T-helper 1 cell treated with Interleukin-12 subunit alpha and Interleukin-12 subunit beta and Interleukin-4 antibody, amounts not matched to agents 30 ng/mL and 1 ng/mL, for 36 hours (primary cell): Measurements from ENCODE around the gene HERPUD1. TPM values are rescaled to one million over a fixed set of nuclear protein-coding genes. Genes with fewer than 3 reads are reported as not detected.

Experiments used
- intact Hi-C: fragments of 100-400 bp; cut with micrococcal nuclease; formaldehyde crosslinking; loops from one replicate; pipeline ENCODE4 v1.15.1; 2024
- total RNA-seq: library from RNA; stranded (reverse); gene quantifications from 2 replicates; pipeline ENCODE4 v1.2.3, GENCODE V29; 2022

The HERPUD1 gene
- total RNA-seq, 1 donor from 2014 or later = 194 TPM

DNA sequence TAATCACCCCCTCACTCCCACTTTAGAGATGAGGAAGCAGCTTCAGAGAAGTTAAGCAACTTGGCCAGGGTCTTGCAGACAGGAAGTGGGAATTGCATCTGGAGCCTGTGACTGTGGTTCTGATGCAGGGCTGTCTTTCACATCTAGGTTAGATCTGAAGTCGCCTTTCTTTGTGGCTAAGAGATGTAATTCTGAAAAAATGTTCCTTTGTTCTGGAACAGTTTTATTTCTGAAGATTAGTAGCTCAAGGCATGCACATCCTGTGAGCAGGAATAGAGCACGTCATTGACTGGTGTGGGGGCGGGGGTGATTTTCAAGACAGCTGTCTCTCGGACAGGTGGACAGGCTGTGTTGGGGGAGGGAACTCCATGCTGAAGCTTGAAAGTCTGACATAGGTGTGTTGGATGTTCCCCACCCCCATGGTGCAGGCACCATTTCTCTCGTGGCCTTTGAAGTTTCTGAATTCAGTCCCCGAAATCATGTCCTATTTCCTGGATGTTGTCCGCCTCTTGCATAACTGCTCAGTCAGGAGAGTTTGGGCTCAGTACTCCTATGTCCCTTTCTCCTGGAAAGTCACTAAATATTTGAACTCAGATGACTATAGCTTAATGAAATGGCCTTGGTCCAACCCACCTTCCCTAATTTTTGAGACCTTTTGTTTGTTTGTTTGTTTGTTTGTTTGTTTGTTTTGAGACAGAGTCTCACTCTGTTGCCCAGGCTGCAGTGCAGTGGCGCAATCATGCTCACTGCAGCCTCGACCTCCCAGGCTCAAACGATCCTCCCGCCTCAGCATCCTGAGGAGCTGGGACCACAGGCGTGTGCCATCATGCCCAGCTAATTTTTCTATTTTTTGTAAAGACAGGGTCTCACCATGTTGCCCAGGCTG is 21.0 kb upstream of the HERPUD1 start:
- intact Hi-C loops = no loop called here

DNA sequence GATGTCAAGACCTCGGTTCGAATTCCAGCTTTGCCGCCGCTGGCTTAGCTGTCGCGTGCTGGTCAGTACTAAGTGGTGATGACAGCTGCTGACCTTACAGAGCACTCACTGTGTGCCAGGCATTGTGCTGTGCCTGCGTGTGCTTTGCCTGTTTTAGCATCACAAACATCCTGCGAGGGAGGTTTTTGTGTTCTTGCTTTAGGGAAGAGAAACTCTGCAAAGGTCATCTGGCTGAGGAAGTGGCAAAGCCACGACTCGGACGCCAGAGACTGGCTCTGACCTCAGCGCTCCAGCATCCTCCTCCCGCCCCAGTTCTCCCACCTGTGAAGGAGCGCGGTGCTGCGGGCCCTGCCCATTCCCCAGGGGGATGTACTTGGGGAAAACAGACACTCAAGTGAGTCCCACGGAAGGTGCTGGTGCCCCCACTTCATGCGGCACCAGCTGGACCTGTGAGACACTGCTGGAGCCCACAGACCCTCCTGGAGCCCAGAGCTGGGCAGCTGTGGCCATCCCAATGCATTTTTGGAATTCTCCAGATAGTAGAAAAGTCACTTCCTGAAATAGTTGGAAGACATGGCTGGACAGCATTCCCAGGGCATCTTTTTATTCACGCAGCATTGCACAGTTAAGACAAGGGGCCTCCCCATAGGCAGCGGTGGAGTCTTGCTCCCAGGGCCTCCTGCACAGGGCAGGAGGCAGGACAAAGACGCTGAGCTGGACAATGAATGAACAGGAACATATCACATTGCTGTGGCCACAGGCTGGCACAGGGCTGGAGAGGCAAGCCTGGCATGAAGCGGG is 20.0 kb upstream of the HERPUD1 start:
- intact Hi-C loops = no loop called here

DNA sequence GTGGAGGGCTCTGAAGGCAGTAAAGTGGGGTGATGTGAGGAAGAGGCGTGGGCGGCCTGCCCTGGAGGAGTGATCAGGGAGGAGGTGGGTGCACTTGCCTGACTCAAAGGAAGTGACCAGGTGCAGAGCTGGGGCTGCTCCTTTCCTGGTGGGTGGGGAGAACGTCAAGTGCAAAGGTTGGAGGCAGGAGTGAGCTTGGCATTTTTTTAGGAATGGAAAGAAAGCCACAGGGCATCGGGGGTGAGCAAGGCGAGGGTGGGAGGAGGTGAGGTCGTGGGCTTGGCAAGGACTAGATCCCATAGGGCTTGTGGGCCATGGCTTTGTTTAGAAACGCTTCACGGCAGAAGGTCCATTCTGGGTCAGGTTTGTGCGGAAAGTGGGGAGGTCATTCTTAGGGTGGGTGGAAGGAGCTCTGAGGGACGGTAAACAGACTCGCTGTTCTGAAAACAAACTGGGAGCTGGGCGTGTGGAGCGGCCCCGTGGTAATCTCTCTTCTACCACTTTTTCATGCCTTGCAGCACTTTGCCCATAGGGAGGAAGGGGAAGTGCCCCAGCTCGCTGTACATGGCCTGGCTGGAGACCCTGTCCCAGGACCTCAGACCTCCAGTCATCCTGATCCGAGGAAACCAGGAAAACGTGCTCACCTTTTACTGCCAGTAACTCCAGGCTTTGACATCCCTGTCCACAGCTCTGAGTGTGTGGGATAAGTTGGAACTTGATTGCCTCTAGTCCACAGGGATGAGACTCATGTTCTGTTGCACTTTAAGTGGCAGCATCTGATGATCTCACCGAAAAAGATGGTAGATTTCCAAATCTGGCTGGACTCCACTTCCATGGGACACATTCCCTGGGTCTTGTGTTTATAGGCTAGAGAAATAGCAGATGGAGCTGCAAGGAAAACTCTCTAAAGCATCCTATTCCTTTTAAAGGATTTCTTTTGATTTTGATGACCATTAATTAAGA is 18.9 kb upstream of the HERPUD1 start:
- intact Hi-C loops = no loop called here

DNA sequence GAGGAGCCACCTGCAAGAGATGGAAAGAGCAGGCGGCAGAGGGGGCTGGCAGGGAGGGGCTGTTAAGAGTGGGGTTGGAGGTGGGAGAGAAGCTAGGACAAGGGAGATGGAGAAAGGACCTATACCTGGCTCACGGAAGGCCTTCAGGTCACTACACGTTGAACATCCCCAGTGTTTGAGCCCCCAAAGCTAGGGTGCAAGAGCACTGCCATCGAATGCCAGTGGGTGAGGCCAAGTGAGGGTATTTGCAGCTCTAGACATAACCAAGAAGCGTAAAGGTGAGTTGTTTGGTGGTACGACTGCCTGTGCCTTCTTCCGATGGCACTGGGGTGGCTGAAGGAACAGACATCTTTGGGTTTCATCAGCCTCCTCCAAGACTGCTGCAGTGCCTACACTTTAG is 17.0 kb upstream of the HERPUD1 start:
- intact Hi-C loops = no loop called here

DNA sequence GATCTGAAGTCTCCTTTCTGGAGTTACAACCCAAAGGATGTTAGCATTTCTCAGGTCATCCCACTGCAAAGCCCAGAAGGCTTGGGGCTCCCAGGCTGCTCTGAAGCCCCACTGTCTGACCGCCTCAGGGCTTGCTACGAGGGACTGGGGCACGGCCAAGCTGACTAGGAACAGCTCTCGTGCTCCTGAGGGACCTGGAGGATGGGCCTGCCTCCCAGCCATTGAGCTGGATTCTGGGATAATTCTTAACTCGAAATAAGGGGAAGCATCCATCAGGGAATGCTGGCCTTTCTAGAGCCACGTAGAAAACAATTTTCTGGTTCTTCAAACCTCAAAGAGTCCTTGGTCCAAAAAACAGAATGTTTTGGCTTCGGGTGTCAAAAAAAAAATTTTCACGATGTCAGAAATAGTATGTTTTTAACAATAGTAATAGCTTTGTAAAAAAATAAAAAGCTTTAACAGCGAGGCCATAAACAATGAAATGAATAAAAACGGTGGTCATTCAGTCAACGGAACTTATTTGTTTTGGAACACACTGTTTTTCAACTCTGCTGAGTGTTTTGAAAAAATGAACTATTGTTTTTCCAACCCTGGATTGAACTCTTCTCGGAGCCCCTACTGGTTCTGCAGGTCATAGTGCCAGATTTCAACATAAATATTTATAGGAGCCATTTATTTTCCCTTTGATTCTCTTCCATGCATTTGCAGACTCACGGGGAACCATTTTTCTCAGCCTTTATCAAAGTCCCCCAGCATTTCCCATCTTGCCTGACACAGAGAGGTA is 16.4 kb upstream of the HERPUD1 start:
- intact Hi-C loops = no loop called here

DNA sequence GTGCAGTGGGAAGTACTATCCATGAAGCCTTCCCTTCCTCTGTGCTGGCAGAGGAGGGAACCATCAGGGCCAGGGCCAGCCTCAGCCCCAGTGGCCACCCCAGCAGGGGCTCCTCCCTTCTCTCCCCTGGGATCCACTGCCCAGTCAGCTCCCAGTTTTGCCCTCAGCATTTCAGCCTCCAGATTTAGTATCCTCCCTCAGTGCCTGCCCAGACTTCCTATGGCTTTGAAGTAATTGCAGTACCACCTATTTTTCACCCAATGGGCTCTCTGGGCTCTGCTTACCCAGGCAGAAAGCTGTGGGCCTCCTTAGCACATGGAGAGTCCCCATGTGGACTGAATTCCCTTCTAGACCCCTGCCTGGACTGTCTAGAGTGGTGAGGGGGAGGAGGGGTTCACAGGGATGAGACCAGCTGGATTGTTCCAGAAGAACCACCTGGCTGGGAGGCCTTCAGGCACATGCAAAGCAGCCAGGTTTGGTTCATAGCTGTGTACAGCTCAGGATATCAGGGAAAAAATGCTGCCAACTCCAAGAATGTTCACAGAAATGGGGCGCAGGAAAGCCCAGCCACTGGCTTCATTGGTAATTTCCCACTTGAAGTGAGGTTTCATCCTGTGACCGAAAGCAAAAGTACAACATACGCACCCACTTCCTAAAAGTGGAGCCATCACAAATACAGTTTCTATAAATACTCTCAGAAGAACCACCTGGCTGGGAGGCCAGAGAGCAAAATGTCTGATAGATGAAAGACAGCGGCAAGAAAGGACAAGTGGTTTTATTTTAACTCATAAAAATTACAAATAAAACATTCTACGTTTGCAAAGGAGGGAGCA is 15.2 kb upstream of the HERPUD1 start:
- intact Hi-C loops = loop anchor here (1.0 kb wide), 2 partner anchors 16 to 49 kb away; partner anchors contain the start of gene HERPUD1

DNA sequence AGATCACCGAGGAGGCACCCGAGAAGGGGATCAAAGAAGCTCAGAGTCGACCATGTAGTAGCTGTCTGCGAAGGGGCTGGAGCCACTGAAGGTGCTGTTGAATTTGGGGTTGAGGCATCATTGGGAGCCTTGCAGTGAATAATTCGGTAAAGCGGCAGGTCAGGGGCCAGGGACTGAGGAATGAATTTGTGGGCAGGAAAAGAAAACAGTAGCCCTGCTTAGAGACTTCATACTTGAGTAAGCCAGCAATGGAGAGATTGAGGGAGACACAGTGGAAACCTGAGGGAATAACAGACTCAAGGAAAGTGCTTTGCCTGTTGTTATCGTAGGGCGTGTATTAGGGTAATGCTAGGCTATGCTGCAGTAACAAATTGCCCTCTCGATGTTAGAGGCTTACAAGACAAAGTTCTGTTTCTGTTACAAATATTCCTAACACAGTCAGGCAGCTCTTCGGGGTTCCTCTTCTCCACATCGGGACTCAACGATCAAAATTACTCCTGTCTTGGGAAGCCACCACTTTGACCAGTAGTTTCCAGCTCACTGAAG is 13.4 kb upstream of the HERPUD1 start:
- intact Hi-C loops = no loop called here

DNA sequence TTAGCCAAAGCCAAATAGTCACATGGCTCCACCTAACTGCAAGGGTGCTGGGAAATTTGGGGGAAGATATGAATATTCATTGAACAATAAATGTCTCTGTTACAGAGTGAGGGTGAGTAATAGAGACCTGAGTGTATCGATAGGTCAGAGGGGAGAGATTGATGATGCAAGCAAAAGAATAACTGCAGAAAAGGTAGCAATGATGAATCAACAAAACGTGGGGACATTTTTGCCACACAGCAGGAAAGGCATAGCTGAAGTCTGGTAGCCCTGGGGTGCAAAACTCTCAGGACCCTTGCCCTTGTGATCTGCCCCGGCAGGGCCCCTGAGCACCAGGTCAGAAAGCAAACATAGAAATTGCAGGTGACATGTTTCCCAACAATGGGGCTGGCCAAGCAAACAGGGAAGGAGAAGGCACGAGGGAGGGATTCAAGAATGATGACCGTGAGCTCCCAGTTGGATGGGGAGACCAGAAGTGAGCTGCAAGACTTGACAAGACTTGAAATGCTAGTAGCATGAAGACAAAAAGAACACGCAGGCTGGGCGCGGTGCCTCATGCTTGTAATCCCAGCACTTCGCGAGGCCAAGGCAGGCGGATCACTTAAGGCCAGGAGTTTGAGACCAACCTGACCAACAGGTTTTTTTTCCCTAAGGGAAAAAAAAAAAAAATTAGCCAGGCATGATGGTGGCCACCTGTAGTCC is 12.7 kb upstream of the HERPUD1 start:
- intact Hi-C loops = no loop called here

DNA sequence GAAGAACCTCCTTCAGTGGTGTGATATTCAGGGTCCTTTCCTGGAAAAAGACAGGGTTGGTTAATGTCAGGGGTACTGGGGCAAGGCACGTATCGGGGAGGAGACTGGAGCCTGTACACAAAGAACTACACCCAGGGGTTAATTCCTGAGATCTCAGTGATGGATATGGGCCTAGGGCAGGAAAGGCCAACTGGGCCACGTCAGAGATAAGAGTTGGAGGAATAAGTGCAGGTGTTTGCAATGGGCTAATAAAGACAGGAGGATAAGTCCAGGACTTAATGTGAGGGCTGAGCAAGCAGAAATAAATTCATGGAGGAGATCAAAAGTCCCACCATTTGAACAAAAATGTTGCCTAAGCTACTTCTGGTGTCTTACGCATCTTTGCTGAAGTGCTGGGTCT is 10.4 kb upstream of the HERPUD1 start:
- intact Hi-C loops = no loop called here

DNA sequence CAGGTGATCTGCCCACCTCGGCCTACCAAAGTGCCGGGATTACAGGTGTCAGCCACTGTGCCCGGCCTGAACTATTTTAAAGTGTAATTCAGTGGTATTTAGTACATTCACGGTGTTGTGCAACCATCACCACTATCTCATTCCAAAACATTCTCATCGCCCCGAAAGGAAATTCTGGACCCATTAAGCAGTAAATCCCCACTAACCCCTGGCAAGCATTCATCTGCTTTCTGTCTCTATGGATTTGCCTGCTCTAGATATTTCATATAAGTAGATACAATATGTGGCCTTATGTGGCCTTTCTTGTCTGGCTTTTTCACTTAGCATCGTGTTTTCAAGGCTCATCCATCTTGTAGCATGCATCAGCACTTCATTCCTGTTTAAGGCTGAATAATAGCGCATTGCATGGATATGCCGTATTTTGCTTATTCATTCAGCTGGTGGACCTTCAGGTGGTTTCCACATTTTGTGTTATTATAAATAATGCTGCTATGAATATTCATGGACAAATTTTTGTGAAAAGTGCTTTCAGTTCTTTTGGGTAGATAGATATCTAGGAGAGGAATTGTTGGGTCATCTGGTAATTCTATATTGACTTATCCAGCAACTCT is 8.4 kb upstream of the HERPUD1 start:
- intact Hi-C loops = no loop called here

DNA sequence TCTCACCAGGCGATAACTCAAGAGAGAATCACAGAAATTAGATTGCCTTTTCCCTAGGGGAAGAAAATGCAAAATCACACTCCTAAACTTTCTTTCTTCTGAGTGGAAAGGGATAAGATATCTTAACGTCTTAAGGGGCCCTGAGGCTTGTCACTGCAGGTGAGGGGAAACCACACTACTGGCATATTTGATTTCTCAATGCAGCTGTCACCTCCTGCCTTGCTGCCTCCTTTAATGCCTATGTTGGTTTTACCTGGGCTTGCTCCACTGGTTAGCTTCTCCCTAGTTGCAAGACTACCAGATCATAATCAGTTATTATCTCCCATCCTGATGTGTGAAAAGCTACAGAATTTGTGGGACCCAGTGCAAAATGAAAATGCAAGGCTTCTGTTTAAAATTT is 4.5 kb upstream of the HERPUD1 start:
- intact Hi-C loops = no loop called here

DNA sequence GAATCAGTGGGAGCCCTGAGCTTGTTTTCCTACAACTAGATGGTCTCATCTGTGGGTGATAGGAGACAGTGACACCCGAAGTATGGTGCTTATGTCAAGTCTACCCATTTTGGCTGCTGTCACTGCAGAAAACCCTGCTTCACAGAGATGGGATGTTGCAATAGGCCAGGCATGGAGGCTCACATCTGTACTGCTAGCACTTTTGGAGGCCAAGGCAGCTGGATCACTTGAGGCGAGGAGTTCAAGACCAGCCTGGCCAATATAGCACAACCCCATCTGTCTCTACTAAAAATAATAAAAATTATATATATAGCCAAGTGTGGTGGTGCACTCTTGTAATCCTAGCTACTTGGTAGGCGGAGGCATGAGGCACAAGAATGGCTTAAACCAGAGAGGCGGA is 2.3 kb upstream of the HERPUD1 start:
- intact Hi-C loops = loop anchor here (5.0 to 10.0 kb wide), 5 partner anchors 137 to 808 kb away; partner anchors contain the start of genes ARL2BP, KATNB1 and NUP93

DNA sequence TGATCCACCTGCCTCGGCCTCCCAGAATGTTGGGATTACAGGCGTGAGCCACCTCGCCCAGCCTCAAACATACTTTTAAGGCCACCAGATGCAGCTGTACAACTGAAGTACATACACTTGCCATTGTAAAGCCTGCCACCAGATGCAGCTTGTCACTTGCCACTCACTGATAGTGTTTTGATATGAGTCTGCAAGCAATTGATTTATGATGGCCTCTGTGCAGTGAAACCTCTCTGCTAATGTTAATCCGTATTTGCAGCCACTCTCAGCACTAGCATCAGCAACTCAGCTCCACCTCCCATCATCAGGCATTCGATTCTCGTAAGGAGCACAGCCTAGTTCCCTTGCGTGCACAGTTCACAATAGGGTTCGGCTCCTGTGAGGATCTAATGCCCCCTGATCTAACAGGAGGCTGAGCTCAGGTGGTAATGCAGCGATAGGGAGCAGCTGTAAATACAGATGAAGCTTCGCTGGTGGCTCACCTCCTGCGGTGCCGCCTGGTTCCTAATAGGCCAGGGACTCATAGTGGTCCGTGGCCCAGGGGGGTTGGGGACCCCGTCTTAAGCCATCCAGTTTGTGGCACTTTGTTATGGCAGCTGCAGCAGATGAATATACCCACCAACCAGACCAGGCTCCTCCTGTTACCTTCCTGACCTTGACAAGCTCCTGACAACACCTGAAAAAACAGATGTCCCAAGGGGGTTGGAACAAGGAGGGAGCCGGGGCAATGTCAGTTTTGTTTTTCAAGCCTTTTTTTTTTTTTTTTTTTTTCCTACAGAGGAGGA is 1.3 kb upstream of the HERPUD1 start:
- intact Hi-C loops = loop anchor here (5.0 to 10.0 kb wide), 5 partner anchors 138 to 807 kb away; partner anchors contain the start of genes ARL2BP, KATNB1 and NUP93

DNA sequence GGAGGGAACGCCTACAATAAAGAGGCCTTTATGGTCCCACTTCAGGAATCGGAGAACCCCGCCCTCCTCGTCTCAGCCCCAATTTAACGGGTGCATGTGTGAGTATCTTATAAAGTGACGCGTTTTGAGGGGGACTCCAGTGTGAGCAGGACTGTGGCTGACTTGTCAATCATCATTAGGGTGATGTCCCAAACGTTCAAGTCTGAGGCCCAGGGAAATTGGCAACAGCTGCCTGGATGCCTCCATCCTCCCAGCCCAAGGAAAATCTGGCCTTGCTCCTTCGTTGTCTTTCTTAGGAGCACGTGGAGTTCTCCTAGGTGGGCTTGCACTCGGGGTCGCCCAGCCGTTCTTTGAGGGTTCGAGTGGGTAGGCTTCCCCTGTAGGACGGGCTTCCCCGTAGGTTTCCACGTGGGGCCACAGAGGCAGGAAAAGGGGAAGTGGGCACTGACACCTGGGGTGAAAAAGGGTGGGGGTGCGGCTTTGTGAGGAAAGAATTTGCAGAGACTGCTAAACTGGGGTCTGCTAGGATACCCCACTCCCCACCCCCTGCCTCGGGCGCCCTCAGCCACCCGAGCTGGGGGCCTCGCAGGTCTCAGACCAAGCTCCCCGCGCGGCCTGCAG is 561 bp upstream of the HERPUD1 start:
- intact Hi-C loops = loop anchor here (5.0 to 10.0 kb wide), 5 partner anchors 139 to 806 kb away; partner anchors contain the start of genes ARL2BP, KATNB1 and NUP93

DNA sequence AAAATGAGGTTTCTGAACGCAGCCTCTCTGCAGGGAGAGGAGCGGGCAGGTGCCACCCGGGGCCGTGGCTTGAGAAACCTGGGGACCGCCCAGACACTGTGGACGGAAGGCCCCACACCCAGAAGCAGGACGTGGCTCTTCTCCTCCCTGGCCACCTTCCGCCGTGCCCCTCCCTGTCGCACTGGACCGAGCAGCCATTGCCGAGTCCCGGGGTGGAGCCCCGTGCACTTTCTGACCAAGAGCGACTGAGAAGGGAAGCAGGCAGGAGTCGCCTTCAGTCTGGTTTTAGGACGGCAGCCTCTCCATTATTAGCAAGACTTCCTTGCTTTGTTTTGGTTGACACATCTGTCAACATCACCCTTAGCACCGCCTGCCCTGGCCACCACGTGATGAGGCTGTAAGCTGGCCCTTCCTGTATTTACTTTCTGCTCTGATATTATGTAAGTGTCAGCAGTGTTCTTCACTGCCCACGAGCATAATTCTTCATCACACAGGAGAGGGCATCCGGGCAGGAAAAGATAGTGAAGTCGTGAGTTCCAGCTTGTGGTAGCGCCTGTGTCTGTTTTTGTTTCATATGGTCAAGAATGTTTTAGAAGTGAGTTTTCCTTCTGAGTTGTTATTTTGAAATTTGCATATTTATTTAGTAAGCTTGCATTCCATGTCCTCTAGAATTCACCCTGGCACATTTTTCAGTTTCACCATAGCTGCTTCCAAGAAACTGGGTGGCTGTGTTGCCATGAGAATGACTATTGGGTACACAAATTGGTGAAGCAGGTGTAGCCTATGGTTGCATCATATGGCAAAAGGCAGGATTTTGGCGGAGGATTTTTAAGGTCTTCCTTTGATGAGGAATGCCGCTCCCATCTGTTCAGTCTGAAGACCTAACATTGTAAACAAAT is 1.0 kb downstream of the HERPUD1 start:
- intact Hi-C loops = loop anchor here (1.0 to 10.0 kb wide), 10 partner anchors 16 to 804 kb away; partner anchors contain the start of genes ARL2BP, KATNB1, MT2A and NLRC5
